ENCODE data around the gene INPP5A. TPM values are rescaled to one million over a fixed set of nuclear protein-coding genes. Genes with fewer than 3 reads are reported as not detected.
"Not testable (repeated sequence)": the region's sequence is repeated elsewhere in the genome, so short reads cannot be mapped to it uniquely, and the experiment has no call there.

Gene INPP5A
- total RNA-seq, 2 donors from 2014 or later: 74.4 to 95.3 TPM

DNA sequence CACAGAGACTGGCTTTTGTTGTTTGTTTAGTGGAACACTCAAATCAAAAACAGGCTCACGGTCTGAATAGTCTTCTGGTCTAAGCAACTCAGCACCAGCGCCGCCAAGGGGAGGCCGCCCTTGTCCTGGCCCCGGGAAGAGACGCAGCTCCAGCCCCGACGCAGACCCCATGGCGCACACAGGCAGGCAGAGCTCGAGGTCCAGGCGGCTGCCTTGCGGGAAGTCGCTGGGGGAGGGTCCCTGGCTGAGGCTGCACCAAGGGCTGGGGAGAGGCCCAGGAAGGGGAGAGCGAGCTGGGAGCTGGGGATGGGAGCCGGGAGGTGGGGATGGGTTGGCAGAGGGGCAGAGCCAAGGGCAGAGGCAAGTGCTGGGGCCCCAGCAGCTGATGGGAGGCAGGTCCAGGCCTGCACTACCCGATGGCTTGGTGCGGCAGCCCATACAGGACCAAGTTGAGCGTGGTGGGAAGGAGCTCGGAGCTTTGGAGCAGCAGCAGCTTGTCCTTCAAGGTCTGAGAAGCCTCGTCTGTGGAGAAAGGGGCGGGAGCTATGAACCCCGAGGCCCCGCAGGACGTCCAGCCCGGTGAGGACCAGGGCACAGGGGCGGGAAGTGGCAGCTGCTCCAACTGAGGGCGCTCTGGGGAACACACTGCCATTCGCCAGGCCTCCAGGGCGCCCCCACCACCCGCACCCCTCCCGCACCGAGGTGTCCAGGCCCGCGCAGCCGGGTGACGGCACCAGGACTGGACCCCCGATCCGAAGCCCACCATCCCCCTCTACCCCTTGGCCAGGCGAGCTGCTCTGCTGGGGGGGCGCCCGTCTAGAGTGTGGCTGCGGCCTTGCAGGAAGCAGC lies 271.0 kb downstream of the INPP5A start:
- intact Hi-C loops (cut with DNase I): no loop called here
- DNase-seq: no peak
- ATAC-seq: no peak

DNA sequence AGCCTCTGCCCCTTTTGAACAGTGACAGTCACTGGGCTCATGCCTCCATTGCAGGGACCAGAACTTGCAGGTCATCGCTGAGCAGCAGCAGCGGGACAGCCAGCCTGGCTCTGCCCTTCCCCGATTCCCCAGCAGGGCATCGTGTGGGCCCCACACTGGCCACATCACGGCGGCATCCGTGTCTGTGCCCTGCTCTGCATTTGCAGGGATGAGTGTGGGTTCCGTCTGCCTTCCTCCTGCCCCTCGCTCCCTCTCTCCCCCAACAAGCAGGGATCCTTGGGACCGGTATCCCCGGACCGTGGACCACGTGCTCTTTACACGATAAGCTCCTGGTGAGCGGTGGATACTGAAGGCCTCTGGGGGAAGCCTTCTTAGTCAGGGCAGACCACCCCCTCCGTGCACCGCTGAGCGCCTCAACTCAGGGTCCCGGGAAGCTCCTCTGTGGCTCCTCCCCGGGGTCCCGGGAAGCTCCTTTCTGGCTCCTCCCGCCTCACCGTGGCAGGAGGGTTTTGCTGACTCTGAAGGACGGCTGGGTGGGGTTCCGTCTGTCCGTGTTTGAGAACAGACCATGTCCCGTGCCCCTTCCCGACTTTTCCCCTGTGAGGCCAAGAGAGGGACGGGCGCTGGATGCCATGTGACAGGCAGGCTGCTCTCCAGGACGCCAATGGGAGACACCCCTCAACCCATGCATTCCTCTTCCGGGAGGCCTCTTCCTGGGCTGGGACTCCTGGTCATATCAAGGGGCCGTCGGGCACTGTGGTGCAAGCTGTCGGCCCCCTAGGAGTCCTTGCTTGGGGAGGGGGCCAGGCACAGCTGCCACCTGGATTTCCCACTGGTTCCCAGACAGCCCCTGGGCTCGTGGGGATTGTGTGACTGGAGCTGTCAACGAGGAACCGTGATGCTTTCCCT lies 271.9 kb downstream of the INPP5A start:
- intact Hi-C loops (cut with DNase I): no loop called here
- ATAC-seq: no peak
- DNase-seq: no peak

DNA sequence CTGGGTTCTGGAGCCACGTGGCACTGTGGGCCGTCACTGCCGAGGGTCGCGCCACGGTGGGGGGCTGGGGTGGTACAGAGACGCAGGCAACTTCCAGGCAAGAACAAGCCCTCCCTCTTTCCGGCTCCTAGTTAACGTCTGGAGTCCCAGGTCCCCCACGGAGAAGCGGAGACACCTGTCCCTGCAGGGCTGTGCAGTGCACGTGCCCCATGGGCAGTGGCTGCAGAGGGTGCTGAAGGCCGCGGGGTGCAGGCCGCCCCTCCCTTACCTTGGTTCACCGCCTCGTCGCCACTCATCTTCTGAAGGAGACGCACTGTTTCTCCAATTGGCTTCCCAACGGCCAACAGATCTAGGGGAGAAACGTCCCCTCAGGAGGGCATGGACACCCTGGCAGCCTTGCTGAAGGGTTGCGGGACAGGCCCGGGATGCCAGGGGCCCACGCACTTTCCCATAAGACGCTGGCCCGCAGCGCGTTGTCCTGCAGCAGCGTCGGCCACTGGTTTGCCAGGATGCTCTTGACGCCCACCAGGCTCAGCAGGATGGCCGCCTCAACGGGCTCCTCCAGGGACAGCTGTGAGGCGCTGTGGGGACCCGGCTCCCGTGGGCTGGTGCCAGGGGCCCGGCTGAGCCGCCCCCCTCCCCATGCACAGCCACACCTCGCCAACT lies 272.7 kb downstream of the INPP5A start:
- DNase-seq (no peak), ATAC-seq (no peak)
- intact Hi-C loops (cut with DNase I): no loop called here

DNA sequence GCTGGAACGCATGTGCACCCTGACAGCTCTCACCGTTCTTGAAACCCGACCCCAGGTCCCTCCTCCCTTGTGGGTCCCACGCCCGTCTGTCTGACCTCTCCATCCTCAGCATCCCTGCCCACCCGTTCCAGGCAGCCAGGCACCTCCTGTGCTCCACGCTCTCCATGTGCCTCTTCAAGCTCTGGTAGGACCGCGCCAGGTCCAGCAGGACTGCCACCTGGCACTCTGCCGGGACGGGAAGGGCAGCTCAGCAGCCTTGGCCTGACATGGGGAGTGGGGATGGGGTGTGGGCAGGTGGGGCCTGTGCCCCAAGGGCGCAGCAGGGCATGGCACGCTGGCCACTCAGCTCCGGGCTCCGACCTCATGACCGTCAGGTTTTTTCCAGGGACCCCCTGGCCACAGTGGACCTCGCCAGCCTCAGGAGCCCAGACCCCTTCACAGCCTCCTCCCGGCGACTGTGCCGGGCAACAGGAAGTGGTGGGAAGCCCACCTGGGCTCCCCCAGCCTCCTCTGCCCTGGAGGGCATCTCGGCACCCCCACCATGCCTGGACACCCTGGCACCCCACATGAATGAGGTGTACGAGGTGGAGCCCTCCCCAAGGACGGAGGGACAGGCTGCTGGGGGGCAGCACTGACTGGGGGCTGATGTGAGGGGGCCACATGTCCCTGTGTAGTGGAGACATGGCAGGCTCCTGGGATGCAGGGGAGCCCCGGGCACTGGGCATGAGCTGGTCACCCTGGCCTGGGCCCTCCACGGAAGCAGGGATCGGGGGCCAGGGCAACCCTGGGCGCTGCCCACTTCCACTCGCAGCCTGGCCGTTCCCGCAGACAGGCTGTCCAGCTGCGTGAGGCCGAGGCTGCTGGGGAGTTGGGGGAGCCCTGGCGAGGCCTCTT lies 273.5 kb downstream of the INPP5A start:
- intact Hi-C loops (cut with DNase I): no loop called here
- DNase-seq: no peak
- ATAC-seq: no peak

DNA sequence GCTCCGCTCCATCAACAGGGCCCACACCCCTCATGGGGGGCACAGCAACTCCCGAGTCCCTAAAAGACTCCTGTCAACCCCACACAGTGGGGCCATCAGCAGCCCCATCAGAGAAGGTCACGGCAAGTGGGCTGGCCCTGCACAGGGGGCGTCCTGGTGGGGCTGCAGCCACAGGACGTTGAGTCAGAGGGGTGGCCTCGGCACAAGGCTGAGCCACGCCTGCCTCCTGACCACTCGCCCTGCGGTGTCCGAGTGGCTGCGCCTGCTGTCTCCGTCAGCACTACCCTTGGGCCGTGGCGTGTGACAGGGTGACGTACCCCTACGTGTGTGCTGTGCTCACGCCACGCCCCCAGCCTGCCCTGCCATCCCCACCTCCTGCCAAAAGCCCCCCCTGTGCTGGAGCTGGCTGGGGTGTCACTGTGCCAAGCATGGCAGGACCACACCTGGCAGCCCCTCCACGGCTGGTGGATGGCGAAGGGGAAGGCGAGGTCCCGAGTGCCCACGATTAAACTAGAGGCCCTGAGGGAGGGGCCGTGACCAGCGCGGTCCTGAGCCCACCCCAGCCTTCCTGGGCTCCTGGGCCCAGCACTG lies 274.4 kb downstream of the INPP5A start:
- DNase-seq (no peak), ATAC-seq (no peak)
- intact Hi-C loops (cut with DNase I): no loop called here

DNA sequence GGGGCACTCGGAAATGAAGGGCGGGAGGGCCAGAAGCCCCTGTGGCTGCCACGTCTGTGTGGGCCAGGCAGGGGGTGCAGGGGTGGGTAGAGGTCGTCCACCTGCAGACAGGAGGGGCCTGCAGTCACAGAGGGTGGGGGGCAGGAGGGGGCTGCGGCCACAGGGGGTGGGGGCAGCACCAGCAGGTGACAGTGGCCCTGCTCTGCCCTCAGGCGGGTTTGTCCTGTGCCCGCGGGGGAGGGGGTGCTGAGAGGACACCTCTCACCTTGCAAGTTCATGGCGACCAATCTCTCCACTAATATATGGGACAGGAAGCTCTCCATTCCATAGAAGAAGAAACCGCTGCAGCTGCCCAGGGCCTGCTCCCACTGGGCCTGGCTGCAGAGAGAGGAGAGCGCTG lies 274.9 kb downstream of the INPP5A start:
- DNase-seq: no peak
- ATAC-seq: no peak
- intact Hi-C loops (cut with DNase I): no loop called here

DNA sequence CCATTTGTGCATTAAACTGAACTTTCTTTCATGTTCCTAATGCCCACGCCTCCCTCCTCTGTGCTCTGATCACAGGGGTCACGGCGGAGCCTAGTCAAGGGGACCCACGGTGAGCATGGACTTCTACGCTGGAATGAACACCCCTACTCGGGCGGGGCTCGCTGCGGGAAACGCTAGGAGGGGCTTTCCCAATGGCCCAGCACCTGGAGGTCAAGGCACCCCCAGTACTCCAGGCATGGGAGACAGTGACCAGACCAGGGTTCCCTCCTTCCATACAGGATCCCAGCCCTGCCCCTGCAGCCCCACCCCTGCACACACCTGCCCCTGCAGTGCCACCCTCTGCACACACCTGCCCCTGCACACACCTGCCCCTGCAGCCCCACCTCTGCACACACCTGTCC lies 275.4 kb downstream of the INPP5A start:
- intact Hi-C loops (cut with DNase I): no loop called here
- DNase-seq (no peak), ATAC-seq (no peak)

DNA sequence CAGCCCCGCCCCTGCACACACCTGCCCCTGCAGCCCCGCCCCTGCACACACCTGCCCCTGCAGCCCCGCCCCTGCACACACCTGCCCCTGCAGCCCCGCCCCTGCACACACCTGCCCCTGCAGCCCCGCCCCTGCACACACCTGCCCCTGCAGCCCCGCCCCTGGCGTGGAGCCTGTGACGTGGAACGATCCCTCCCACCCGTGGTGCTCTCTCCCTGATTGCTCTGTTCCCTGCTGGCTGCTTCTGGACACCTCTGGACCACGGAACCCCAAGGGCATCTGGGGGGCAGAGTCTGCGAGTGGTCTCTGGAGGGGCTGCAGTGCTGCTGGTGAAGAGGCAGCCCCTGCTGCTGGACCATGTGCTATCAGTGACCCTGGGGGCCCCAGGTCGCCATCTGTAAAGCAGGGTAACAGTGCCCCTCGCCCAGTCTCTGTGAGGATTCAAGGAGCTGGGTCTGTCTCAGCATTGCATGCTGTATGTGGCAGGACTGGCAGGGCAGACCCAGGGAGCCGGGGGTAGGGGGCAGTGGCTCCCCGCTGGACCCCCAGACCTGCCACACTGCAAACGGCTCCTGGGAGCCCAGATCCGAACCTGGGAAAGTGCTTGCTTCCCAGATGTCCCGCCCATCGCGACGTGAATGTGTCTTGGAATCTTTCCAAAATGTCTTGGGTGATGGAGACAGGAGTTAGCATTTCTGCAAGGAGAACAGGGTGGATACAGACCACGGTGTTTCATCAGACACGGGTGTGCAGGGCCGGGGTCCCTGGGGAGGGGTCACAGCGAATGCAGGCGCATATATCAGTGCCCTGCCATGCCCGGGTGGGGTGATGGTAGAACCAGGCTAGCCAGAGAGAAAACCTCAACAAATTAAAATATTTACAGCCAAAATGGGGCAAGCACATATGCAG lies 276.2 kb downstream of the INPP5A start:
- DNase-seq (no peak), ATAC-seq (no peak)
- intact Hi-C loops (cut with DNase I): no loop called here

DNA sequence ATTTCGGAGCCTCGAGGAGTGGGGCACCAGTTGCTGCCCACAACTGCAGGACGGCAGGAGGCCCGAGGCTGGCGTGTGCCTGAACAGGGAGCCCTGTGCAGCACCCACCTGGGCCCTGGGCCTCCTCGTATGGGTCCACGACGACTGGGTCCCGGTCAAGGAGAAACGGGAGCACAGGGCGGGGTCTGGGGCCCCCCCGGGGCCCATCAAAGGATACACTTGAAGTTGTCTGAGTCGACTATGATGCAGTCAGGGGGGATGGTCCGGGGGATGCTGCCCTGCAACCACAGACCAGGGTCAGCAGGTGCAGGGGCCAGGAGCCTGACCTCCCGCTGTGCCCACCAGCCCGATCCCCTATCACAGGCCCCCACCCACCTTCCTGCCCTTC lies 276.9 kb downstream of the INPP5A start:
- ATAC-seq (no peak), DNase-seq (no peak)
- intact Hi-C loops (cut with DNase I): no loop called here

DNA sequence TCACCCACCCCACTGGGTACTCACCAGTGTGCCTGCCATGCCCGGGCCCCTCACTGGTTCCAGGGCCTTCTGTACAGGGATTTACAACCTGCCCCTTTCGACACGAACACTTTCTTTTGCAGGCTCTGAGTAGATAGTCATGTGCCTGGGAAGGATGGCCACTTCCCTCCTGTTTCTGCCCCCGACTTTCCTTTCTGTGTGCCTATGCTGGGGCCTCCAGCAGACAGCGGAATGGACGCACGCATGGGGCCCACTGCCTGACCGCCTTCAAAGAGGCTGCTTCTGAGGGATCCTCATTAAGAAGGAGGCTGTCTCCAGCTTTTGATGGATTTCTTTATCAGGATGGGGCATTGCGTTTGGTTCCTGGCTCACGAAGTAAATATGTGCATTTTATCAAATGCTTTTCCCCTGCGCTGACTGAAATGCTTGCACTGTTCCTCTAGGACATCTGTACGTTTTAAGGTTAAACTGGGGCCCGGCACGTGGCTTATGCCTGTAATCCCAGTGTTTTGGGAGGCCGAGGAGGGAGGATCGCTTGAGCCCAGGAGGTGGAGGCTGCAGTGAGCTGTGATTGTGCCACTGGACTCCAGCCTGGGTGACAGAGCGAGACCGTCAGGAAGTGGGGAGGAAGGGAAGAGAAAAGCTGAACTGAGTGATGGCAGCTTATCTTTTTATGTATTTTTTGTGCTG lies 277.7 kb downstream of the INPP5A start:
- no peak for DNase-seq
- intact Hi-C loops (cut with DNase I): no loop called here
- ATAC-seq: no peak

DNA sequence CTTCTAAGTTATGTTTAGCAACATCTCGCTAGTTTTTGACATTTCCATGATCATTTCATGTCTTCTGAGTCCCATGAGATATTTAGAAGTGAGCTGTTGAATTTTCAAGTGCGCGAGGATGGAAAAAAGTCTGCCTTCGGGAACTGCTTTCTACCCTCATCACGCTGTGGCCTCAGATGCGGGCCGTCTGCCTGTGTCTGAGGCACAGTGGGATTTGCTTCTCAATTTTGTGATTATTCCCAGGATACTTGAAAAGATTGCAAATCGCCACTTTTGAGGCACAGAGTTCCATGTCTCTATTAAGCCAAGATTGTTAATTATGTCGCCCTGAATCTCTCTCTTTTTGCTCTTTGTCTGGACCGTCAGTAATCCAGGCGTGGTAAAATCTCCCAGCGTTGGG lies 279.1 kb downstream of the INPP5A start:
- ATAC-seq: no peak
- no peak for DNase-seq
- intact Hi-C loops (cut with DNase I): no loop called here

DNA sequence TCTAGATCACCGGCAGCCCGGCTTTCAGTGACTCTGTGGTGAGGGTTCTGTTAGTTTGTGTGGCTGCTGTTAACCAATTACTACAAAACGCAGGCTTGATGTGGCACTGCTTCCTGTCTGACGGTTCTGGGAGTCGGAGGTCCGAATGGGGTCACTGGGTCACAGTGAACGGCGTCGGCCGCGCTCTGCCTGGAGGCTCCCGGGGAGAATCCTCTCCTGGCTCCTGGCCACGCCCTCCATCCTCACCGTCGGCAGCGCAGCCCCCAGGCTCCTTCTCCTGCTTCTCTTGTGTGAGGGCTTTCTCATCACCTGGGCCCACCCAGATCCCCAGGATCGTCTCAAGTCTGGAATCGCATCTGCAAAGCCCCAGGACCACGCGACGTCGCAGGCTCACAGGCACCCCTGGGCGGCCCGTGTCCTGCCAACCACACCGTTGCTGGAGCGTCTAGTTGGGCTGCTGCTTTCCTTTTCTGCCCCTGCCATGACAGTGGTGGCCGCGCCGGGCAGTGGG lies 280.2 kb downstream of the INPP5A start:
- intact Hi-C loops (cut with DNase I): no loop called here
- no peak for DNase-seq
- ATAC-seq: no peak

DNA sequence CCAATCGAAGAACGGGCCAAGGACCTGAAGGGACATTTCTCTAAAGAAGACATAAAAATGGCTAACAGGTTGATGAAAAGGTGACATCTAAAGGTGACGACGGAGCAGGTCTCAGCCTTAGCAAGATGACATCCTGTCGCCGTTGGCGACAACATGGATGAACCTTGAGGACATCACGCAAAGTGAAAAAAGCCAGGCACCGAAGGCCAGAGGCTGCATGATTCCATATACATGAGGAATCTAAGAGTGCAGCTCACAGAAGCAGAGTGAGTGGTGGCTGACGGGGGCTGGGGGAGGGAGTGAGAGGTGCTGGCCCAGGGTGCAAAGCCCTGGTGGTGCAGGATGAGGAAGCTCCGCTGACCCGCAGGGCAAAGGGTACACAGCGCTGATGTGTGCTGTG lies 282.5 kb downstream of the INPP5A start:
- no peak for DNase-seq
- intact Hi-C loops (cut with DNase I): no loop called here
- no peak for ATAC-seq

DNA sequence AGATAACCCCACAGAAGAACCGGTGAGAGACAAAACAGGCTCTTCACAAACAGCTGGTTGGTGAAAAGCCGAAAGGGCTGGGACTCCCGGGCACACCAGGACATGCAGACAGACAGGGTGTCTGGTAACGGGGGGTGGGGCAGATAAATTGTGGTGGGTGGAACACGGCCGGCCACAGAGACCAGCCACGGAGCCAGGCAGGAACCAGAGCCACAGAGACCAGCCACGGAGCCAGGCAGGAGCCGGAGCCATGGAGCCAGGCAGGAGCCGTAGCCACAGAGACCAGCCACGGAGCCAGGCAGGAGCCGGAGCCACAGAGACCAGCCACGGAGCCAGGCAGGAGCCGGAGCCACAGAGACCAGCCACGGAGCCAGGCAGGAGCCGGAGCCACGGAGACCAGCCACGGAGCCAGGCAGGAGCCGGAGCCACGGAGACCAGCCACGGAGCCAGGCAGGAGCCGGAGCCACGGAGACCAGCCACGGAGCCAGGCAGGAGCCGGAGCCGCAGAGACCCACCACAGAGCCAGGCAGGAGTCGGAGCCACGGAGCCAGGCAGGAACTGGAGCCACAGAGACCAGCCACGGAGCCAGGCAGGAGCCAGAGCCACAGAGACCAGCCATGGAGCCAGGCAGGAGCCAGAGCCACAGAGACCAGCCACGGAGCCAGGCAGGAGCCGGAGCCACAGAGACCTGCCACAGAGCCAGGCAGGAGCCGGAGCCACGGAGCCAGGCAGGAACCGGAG lies 288.4 kb downstream of the INPP5A start:
- intact Hi-C loops (cut with DNase I); ATAC-seq; DNase-seq: not testable (repeated sequence)

DNA sequence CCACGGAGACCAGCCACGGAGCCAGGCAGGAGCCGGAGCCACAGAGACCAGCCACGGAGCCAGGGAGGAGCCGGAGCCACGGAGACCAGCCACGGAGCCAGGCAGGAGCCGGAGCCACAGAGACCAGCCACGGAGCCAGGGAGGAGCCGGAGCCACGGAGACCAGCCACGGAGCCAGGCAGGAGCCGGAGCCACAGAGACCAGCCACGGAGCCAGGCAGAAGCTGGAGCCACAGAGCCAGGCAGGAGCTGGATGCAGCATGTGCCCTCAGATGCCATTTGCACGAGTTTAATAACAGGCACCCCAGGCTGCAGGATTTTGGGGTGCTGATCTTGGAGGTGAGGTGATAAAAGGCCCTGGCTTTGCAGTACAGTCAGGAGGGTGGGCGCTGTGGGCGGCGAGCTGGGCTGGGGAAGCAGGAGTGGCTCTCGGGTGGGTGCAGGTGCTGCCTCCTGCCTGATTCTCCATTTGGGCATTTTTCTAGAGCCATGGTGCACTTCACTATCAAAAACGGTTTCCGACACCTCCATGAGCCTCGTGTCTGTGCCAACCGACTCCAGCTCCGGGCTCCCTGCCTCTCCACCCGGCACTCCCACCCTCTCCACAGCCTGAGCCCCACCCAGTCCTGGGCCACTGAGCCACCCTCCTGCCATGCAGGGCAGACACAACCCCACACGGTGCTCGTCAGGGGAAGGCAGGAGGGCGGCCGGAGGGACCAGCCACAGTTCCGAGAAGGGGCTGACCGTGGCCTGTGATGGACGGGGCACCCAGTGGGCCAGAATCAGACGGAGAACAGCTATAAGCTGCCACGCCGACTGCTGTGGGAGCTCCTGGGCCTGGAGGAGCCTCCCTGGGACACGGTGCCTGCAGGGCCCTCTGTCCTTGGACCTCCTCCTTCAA lies 289.2 kb downstream of the INPP5A start:
- intact Hi-C loops (cut with DNase I): no loop called here
- ATAC-seq (no peak), DNase-seq (no peak)

All from left cardiac atrium (tissue), 4 donors.